ENCODE data around the gene AOC1.

- TF ChIP-seq POLR2AphosphoS5 (IDR thresholded peaks at IDR 0.05) (no peak), CTCF (IDR thresholded peaks at IDR 0.05) (no peak), EP300 (IDR thresholded peaks at IDR 0.05) (no peak), POLR2A (IDR thresholded peaks at IDR 0.05) (no peak)
Observed at GRCh38 chr7:150881189-150881588, 28.9 kb downstream of the AOC1 start.

Measured in gastroesophageal sphincter (tissue), 3 donors.